Stimulated activated CD8-positive, alpha-beta memory T cell treated with anti-CD3 and anti-CD28 coated beads, Interleukin-12 subunit alpha, Interleukin-12 subunit beta, amount 100 ng/mL, for 4 hours (primary cell): ENCODE results near the gene FPGS.
A peak's percentile ranks its signal among the peaks of the same experiment; 100 is the strongest.
"Not testable (repeated sequence)": the region's sequence is repeated elsewhere in the genome, so short reads cannot be mapped to it uniquely, and the experiment has no call there.

ENCODE experiments used
- DNase-seq: peaks from one replicate; pipeline ENCODE4 v3.0.0-alpha.2; 2020; ENCODE audit warnings: low read depth

Gene FPGS

GRCh38 chr9:127771570-127772189, 31.0 kb upstream of the FPGS start:
- DNase-seq, result no peak

- no peak for DNase-seq
These were observed 30.1 kb upstream of the FPGS start for GRCh38 chr9:127772603-127773002.

GRCh38 chr9:127773272-127773671, 29.4 kb upstream of the FPGS start:
- DNase-seq, result no peak

GRCh38 chr9:127773981-127774380, 28.7 kb upstream of the FPGS start:
- DNase-seq, result no peak

- DNase-seq, result peak; percentile 61
These were observed 26.3 kb upstream of the FPGS start for GRCh38 chr9:127776195-127776923.

GRCh38 chr9:127776924-127777289, 25.8 kb upstream of the FPGS start:
- no peak for DNase-seq

GRCh38 chr9:127777368-127777980, 25.2 kb upstream of the FPGS start:
- no peak for DNase-seq

GRCh38 chr9:127778280-127779135, 24.2 kb upstream of the FPGS start, which contains the start of gene SH2D3C:
TSS of gene SH2D3C (minus strand) at chr9:127778666. CDS start at chr9:127778627, 39 bp downstream.
- DNase-seq, result no peak

GRCh38 chr9:127779136-127779981, 23.3 kb upstream of the FPGS start:
- DNase-seq, result peak; percentile 53

- no peak for DNase-seq
These were observed 22.4 kb upstream of the FPGS start for GRCh38 chr9:127780126-127780885.

- DNase-seq, result not testable (repeated sequence)
These were observed 21.8 kb upstream of the FPGS start for GRCh38 chr9:127780909-127781308.

GRCh38 chr9:127781806-127782205, 20.9 kb upstream of the FPGS start:
- DNase-seq, result no peak

GRCh38 chr9:127783111-127784008, 19.3 kb upstream of the FPGS start:
- DNase-seq, result peak; percentile 56

- peak; percentile 84 for DNase-seq
These were observed 17.4 kb upstream of the FPGS start for GRCh38 chr9:127785023-127785932.

GRCh38 chr9:127785933-127786772, 16.5 kb upstream of the FPGS start, which contains the start of gene CDK9:
TSS of gene CDK9 (plus strand) at chr9:127786034. CDS start at chr9:127786149, 115 bp downstream.
- peak; percentile 91 for DNase-seq

GRCh38 chr9:127786773-127787104, 15.9 kb upstream of the FPGS start:
- no peak for DNase-seq

GRCh38 chr9:127788337-127789011, 14.2 kb upstream of the FPGS start:
- DNase-seq, result no peak
